Osteoblast (primary cell): ENCODE data around the gene SYNJ2. TPM values are rescaled to one million over a fixed set of nuclear protein-coding genes. Genes with fewer than 3 reads are reported as not detected.

Experiments
- DNase-seq: peaks from one replicate; pipeline ENCODE4 v3.0.0; 2011; ENCODE audit warnings: low spot score, mixed read lengths; ENCODE audit not compliant: insufficient read length; ENCODE audit errors: missing footprints
- H2AFZ ChIP-seq: 2 replicates; pipeline ENCODE4 v1.6.0; 2011; ENCODE audit warnings: mild to moderate bottlenecking, low read length
- H3K27ac ChIP-seq: 2 replicates; pipeline ENCODE4 v1.5.1; 2011; ENCODE audit warnings: mild to moderate bottlenecking, low read depth, low read length, moderate library complexity
- H3K27me3 ChIP-seq: 2 replicates; pipeline ENCODE4 v1.6.0; 2012; ENCODE audit warnings: mild to moderate bottlenecking, control low read depth, inconsistent platforms, low read length, moderate library complexity; ENCODE audit not compliant: insufficient read depth
- H3K36me3 ChIP-seq: 2 replicates; pipeline ENCODE4 v1.5.1; 2011; ENCODE audit warnings: mild to moderate bottlenecking, low read length, control low read depth, moderate library complexity; ENCODE audit not compliant: insufficient read depth
- H3K4me1 ChIP-seq: 2 replicates; pipeline ENCODE4 v1.5.1; 2011; ENCODE audit warnings: mild to moderate bottlenecking, low read length, control low read depth, moderate library complexity; ENCODE audit not compliant: insufficient read depth
- H3K4me2 ChIP-seq: 2 replicates; pipeline ENCODE4 v1.6.0; 2011; ENCODE audit warnings: mild to moderate bottlenecking, low read length; ENCODE audit not compliant: insufficient read depth
- H3K4me3 ChIP-seq: fragments of 200-600 bp; sonication (generic); 3 replicates; pipeline ENCODE4 v1.5.1; 2012; ENCODE audit warnings: mild to moderate bottlenecking, low read length, inconsistent platforms; ENCODE audit not compliant: insufficient read depth
- H3K79me2 ChIP-seq: 2 replicates; pipeline ENCODE4 v1.6.0; 2012; ENCODE audit warnings: mild to moderate bottlenecking, low read length, control low read depth, inconsistent platforms; ENCODE audit not compliant: insufficient read depth
- H3K9me3 ChIP-seq: 2 replicates; pipeline ENCODE4 v1.5.1; 2011; ENCODE audit warnings: low read depth, low read length, control low read depth
- H4K20me1 ChIP-seq: 2 replicates; pipeline ENCODE4 v1.6.0; 2012; ENCODE audit warnings: mild to moderate bottlenecking, low read length, control low read depth; ENCODE audit not compliant: insufficient read depth
- total RNA-seq: library from RNA; depleted of rRNA; stranded (reverse); fragments of >200 nt; gene quantifications from 2 replicates; pipeline ENCODE4 v1.2.3, GENCODE V29; 2012
- TF ChIP-seq, protein P1 (sequence below): IDR thresholded peaks from 2 replicates; pipeline ENCODE4 v1.5.1; 2011; ENCODE audit warnings: mild to moderate bottlenecking, low read depth, low read length, moderate library complexity; ENCODE audit errors: extremely low read depth

The SYNJ2 gene
- total RNA-seq, 1 donor, result 94.8 TPM

DNA sequence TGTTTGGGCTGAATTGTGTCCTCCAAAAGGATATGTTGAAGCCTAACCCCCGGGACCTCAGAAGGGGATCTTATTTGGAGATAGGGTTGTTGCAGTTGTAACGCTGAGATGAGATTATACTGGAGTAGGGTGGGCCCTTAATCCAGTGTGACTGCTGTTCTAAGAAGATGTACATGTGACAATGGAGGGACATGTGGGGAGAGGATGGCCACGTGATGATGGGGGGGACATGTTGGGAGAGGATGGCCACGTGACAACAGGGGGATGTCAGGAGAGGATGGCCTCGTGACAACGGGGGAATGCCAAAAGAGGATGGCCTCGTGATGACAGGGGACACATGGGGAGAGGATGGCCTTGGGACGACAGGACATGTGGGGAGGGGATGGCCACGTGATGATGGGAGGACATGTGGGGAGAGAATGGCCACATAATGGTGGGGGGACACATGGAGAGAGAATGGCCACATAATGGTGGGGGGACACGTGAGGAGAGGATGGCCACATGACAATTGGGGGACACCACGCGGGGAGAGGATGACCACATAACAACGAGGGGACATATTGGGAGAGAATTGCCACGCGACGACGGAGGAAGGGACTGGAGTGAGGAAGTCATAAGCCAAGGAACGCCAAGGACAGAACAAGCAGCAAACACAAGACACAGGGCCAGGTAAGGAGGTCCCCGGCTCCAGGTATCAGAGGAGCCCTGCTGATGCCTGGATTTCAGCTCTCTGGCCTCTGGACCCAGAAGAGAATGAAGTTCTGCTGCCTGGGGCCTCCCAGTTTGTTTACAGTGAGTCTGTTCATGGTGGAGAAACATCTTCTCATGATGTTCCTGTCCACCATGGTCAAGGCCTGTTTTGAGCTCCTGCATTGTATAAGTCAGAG is 29.2 kb downstream of the SYNJ2 start:
- Histone ChIP-seq H3K27me3 (no peaks in the 10 kb centered on the region), H3K4me2 (no peak overlapping the region), H3K4me3 (no peak overlapping the region), H3K4me1 (peaks cover 50% of the 10 kb centered on the region), H3K9me3 (no peaks in the 10 kb centered on the region), H2AFZ (no peak overlapping the region), H4K20me1 (peaks cover 4% of the 10 kb centered on the region), H3K79me2 (peaks cover 100% of the 10 kb centered on the region), H3K27ac (peak overlapping the region; percentile 74), H3K36me3 (peaks cover 16% of the 10 kb centered on the region)
- DNase-seq, result no peak
- TF ChIP-seq, protein P1, sequence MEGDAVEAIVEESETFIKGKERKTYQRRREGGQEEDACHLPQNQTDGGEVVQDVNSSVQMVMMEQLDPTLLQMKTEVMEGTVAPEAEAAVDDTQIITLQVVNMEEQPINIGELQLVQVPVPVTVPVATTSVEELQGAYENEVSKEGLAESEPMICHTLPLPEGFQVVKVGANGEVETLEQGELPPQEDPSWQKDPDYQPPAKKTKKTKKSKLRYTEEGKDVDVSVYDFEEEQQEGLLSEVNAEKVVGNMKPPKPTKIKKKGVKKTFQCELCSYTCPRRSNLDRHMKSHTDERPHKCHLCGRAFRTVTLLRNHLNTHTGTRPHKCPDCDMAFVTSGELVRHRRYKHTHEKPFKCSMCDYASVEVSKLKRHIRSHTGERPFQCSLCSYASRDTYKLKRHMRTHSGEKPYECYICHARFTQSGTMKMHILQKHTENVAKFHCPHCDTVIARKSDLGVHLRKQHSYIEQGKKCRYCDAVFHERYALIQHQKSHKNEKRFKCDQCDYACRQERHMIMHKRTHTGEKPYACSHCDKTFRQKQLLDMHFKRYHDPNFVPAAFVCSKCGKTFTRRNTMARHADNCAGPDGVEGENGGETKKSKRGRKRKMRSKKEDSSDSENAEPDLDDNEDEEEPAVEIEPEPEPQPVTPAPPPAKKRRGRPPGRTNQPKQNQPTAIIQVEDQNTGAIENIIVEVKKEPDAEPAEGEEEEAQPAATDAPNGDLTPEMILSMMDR, result no peak

DNA sequence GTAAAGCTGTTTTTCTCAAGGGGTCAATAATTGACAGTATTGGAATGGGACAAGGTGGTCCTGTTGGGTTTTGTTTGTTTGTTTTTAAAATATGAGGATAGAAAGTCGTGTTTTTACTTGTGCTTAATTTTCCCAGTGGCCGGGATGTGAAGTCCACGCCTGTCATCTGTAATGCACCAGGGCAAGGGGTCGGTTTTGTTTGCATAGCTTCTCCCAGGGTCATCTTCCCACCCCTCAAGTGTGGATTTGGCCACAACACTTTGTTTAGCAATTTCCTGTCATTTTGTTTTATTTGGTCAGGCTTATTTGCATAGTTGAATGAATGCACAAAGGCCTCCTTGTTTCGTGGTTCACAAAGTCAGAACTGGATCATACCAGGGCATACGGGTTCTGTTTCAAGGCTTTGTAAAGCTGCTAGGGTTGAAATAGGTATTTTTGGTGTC is 29.8 kb downstream of the SYNJ2 start:
- Histone ChIP-seq H4K20me1 (peaks cover 4% of the 10 kb centered on the region), H3K79me2 (peaks cover 100% of the 10 kb centered on the region), H3K4me2 (no peak overlapping the region), H3K4me3 (no peak overlapping the region), H3K27ac (peak overlapping the region; percentile 74), H3K4me1 (peaks cover 54% of the 10 kb centered on the region), H3K9me3 (no peaks in the 10 kb centered on the region), H3K27me3 (no peaks in the 10 kb centered on the region), H3K36me3 (peaks cover 12% of the 10 kb centered on the region), H2AFZ (no peak overlapping the region)
- TF ChIP-seq, protein P1, result no peak
- DNase-seq, result no peak

DNA sequence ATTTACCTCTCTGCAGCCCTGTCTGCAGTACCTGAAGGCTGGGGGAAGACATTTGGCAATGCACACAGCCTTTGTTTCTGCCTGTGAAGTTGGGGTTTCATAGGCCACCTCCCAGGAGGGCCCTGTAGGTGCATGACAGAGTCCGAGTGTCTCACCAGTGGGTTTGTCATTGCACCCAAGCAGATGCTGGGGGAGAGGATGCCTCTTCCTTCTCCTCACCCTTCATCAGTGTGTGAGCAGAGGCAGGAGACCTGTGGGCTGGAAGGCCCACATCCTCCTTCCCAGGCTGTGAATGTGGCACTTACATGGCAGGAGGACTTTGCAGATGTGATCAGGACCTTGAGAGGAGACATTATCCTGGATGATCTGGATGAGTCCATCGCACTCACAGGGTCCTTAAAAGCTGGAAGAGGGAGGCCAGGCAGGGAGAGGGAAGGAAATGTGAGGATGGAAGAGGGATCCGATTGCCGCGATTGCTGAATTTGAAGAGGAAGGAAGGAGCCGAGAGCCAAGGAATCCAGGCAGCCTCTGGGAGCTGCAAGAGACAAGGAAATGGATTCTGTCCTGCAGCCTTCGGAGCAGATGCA is 30.4 kb downstream of the SYNJ2 start:
- peaks cover 12% of the 10 kb centered on the region for H3K36me3 ChIP-seq
- H3K27me3 ChIP-seq, result no peaks in the 10 kb centered on the region
- H3K4me2 ChIP-seq, result no peak overlapping the region
- peaks cover 100% of the 10 kb centered on the region for H3K79me2 ChIP-seq
- TF ChIP-seq, protein P1, result no peak
- H4K20me1 ChIP-seq, result peaks cover 4% of the 10 kb centered on the region
- H3K27ac ChIP-seq, result peak overlapping the region; percentile 35
- no peak overlapping the region for H3K4me3 ChIP-seq
- H3K4me1 ChIP-seq, result peaks cover 59% of the 10 kb centered on the region
- no peaks in the 10 kb centered on the region for H3K9me3 ChIP-seq
- H2AFZ ChIP-seq, result no peak overlapping the region
- no peak for DNase-seq

DNA sequence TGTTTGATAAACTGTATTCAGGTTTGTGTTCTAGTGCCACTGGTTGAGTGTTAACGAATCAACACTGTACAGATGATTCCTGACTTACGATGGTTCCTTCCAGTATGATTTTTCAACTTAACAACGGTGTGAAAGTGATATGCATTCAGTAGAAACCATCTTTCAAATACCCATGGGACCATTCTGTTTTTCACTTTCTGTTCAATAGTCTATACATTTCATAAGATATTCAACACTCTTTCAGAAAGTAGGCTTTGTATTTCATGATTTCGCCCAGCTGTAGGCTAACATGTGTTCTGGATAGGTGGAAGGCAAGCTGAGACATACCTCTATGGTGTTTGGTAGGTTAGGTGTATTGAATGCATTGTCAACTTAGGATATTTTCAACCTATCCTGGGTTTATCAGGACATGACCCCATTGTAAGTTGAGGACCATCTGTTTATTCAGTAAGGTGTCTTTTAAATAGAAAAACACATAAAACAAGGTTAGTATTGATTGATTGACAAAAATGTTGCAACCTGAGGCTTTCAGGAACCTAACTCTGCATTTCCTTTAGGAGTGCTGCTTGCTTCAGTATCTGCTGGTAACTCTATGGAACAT is 32.3 kb downstream of the SYNJ2 start:
- Histone ChIP-seq H3K27ac (peak overlapping the region; percentile 91), H3K36me3 (peaks cover 25% of the 10 kb centered on the region), H3K4me1 (peaks cover 63% of the 10 kb centered on the region), H2AFZ (no peak overlapping the region), H3K9me3 (no peaks in the 10 kb centered on the region), H3K4me2 (no peak overlapping the region), H3K4me3 (no peak overlapping the region), H3K27me3 (no peaks in the 10 kb centered on the region), H3K79me2 (peaks cover 97% of the 10 kb centered on the region), H4K20me1 (no peaks in the 10 kb centered on the region)
- DNase-seq, result no peak
- TF ChIP-seq, protein P1, result no peak
